Activated naive CD8-positive, alpha-beta T cell treated with anti-CD3 and anti-CD28 coated beads for 36 hours (primary cell): Measurements from ENCODE around the gene MBL2. TPM values are rescaled to one million over a fixed set of nuclear protein-coding genes. Genes with fewer than 3 reads are reported as not detected.
A peak's percentile ranks its signal among the peaks of the same experiment; 100 is the strongest.

Experiments used
- DNase-seq: peaks from one replicate; pipeline ENCODE4 v3.0.0; 2021
- H3K27ac Mint-ChIP-seq: one replicate; pipeline ENCODE4 v1.8.0; 2022; ENCODE audit warnings: mild to moderate bottlenecking, moderate library complexity, mixed read lengths
- H3K27me3 Mint-ChIP-seq: one replicate; pipeline ENCODE4 v1.8.0; 2022; ENCODE audit warnings: mild to moderate bottlenecking, mixed read lengths
- H3K36me3 Mint-ChIP-seq: one replicate; pipeline ENCODE4 v1.8.0; 2021; ENCODE audit warnings: mild to moderate bottlenecking, mixed read lengths
- H3K4me1 Mint-ChIP-seq: one replicate; pipeline ENCODE4 v1.8.0; 2021; ENCODE audit warnings: mixed read lengths
- H3K4me3 Mint-ChIP-seq: one replicate; pipeline ENCODE4 v1.8.0; 2022; ENCODE audit warnings: mild to moderate bottlenecking, moderate library complexity, mixed read lengths
- H3K9me3 Mint-ChIP-seq: one replicate; pipeline ENCODE4 v1.8.0; 2022; ENCODE audit warnings: mixed read lengths
- total RNA-seq, 2 experiments: library from RNA; stranded (reverse); gene quantifications; one replicate each; pipeline ENCODE4 v1.2.3, GENCODE V29; 2021

Gene MBL2
- total RNA-seq, 2 experiments from 2014 or later = not detected

DNA sequence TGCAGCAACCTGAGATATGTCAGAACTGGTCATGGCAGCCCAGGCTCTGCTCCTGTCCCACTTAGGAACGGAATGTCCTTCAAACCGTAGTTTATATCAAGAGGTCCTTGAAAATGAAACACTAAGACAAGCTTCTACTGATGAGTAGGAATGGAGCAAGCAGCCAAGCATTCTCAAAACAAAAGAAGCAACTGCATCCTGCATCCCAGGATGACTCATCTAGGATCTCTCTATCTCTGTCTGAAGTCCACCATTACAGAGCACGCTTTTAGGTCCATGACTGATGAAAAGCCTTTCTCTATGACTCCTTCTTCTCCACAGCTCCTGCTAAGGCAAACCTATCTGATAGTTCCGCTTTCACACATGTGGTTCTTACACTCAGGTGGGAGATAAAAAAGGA, 16.3 kb downstream of the MBL2 start:
- Mint-ChIP-seq H3K4me3 (no peak overlapping the region), H3K27me3 (peaks cover 3% of the 10 kb centered on the region), H3K4me1 (no peaks in the 10 kb centered on the region), H3K9me3 (no peaks in the 10 kb centered on the region), H3K27ac (no peak overlapping the region), H3K36me3 (no peaks in the 10 kb centered on the region)
- no peak for DNase-seq

DNA sequence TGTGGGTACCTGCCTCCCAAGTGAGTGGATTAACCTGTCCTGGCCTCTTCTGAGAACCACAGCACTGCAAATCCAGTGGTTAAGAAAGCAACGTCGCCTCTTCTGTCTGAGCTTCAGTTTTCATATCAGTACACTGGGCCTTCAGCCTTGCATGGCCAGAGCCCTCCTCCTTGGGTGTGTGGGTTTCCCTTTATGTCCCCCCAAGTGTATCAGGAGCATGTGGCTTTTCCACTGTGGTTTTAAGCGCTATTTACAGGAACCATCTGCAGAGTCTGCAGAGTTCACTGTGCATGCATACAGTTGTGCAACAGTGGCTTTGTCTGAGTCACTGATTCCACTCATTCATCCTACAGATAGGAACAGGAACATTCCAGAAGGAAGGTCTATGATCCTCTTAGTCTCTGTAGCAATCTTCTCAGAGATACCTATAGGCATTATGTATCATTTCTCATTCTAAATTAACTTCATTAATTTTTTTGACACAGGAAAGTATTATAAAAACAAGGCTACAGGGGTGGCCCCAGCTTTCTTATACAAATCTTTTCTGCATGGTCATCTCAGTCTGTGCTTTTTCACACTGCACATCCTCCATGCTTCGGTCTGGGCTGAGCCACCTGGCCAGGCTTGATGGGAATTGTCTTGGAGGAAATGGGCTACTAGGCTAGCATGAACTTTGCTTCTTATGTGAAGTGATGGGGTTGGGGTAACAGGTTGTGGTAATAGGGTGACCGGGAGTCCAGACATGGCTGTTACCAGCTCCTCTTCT, 17.1 kb downstream of the MBL2 start:
- Mint-ChIP-seq H3K4me1 (no peaks in the 10 kb centered on the region), H3K4me3 (no peak overlapping the region), H3K27me3 (peaks cover 3% of the 10 kb centered on the region)

DNA sequence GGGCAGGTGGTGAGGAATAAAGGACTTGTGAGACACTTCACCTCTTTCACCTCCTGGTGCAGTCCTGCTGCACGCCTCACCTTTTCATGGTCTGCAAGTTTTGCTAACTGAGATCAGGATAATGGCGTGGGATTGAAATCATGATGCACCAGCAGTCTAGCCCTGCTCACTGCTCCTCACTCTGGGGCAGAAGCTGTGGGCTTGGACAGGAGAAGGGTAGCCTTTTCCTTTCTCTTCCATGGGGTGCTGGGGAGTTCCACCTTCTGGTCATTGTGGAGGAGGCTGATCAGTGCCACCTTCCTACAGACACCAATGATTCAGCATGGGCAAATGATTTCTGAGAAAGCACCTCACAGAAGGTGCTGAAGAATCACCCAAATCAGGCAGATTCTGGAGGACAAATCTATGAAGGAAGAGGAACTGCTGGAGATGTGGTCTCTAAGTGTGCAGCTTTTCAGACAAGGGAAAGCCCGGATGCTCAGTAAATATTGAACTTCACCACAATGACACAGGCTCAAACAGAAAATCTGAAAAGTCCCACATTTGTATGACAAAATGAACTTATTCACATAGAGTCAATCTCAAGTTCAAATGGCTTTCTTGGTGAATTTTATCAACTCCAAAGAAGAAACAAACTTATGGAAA, 19.7 kb downstream of the MBL2 start:
- Mint-ChIP-seq H3K36me3 (no peaks in the 10 kb centered on the region), H3K9me3 (no peaks in the 10 kb centered on the region), H3K27ac (no peak overlapping the region), H3K4me3 (no peak overlapping the region), H3K4me1 (no peaks in the 10 kb centered on the region), H3K27me3 (peaks cover 3% of the 10 kb centered on the region)
- no peak for DNase-seq

More for the DNA sequence above, 17.1 kb downstream of the MBL2 start:
- Mint-ChIP-seq H3K27ac (no peak overlapping the region), H3K36me3 (no peaks in the 10 kb centered on the region), H3K9me3 (no peaks in the 10 kb centered on the region)
- no peak for DNase-seq

DNA sequence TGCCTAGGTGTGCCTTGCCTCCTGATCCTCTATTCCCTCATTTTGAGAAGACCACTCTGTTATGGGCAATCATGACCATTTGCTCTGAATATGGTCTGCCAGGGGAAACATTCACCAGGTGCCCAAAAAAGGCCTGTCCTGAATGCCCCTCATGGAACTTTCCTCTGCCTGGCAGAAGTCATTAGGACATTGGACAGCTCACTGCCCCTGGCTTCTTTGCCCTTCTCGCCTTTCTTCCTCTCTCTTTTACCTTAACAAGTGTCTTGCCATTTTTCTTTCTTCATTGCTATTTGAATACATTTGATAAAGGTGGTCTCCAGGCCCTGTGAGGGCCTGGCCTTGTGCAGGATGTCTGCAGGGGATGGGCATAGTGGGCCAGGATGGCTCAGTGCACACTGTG, 20.3 kb downstream of the MBL2 start:
- H3K4me3 Mint-ChIP-seq = no peak overlapping the region
- no peaks in the 10 kb centered on the region for H3K36me3 Mint-ChIP-seq
- H3K9me3 Mint-ChIP-seq = no peaks in the 10 kb centered on the region
- no peak for DNase-seq
- no peaks in the 10 kb centered on the region for H3K4me1 Mint-ChIP-seq
- peaks cover 3% of the 10 kb centered on the region for H3K27me3 Mint-ChIP-seq
- H3K27ac Mint-ChIP-seq = no peak overlapping the region

DNA sequence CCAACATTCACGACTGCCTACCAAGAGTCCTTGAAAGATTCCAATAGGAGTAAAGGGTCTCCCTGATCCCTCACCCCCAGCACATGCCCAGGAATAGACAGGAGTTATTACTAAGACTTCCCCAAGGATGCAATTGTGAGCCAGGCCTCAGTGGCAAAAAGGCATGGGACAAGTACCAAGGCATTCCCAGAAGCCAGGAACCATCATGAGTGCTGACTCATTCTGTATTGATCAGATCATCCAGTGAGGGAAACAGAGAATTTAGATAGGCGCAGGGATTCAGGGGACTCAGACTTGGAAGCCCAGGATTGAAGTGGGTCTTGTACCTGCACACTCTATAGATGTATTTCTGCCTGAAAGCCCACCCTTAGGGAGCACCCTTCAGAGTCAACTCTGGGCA, 21.2 kb downstream of the MBL2 start:
- no peaks in the 10 kb centered on the region for H3K36me3 Mint-ChIP-seq
- H3K27ac Mint-ChIP-seq = no peak overlapping the region
- H3K4me1 Mint-ChIP-seq = no peaks in the 10 kb centered on the region
- H3K9me3 Mint-ChIP-seq = no peaks in the 10 kb centered on the region
- H3K4me3 Mint-ChIP-seq = no peak overlapping the region
- H3K27me3 Mint-ChIP-seq = peaks cover 3% of the 10 kb centered on the region
- DNase-seq = no peak

DNA sequence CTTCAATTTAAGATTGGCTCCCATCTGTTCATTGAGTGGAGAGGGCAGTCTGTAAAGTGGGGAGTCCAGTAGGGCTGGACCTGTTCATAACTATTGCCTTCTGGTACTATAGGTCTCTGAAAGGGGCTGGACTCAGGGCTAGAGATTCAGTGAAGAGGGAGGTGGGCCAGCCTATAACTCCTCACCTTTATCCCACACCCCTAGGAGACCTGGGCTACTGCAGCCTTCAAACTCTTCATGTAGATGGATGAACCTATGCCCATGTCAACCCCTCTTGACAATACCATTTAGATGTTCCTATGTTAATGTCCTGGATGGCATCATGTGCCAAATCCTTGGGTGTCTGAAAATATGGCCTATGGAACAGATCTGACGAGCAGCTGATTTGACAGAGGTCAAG, 22.0 kb downstream of the MBL2 start:
- Mint-ChIP-seq H3K36me3 (no peaks in the 10 kb centered on the region), H3K27me3 (peaks cover 3% of the 10 kb centered on the region), H3K4me3 (no peak overlapping the region), H3K27ac (no peak overlapping the region), H3K4me1 (no peaks in the 10 kb centered on the region), H3K9me3 (no peaks in the 10 kb centered on the region)
- DNase-seq = no peak

DNA sequence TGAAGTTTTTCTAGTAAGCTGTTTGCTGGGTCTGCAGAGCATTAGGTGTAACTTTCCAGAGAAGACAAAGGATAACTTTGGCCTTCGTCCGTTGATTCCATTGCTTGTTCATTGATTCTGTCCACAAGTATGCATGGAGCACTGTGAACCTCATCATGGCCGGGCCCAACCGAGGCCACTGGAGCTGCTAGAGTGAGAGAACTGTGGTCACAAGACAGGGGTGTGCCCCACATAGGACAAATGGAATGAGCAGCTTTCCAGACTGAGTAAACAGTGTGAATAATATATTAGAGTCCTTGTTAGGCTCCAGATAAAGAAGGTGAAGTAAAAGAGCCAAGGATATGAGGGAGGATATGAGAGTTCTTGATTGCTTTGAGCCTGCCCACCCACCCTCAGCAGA, 24.9 kb downstream of the MBL2 start:
- Mint-ChIP-seq H3K27me3 (peaks cover 3% of the 10 kb centered on the region), H3K27ac (no peak overlapping the region), H3K4me1 (no peaks in the 10 kb centered on the region), H3K4me3 (no peak overlapping the region), H3K36me3 (no peaks in the 10 kb centered on the region), H3K9me3 (no peaks in the 10 kb centered on the region)
- no peak for DNase-seq

DNA sequence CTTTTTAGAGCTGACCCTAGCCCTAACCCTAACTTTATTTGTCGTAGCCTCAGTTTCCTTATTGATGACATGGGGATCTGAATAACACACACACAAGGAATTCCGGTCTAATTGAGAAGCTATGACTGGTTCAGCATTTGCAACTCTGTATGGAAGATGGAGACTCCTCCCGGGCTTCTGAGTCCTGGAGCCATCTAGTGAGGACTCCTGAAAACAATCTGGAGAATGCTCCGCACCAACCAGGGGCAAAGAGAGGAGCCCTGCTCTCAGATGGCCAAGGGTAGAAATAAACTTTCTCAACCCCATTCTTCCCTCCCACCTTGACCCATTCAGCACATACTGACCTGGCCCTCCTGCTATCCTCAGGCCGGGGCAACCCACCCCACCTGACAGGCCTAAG, 26.4 kb downstream of the MBL2 start:
- H3K9me3 Mint-ChIP-seq = no peaks in the 10 kb centered on the region
- no peaks in the 10 kb centered on the region for H3K27me3 Mint-ChIP-seq
- H3K4me1 Mint-ChIP-seq = no peaks in the 10 kb centered on the region
- H3K4me3 Mint-ChIP-seq = no peak overlapping the region
- no peak overlapping the region for H3K27ac Mint-ChIP-seq
- no peak for DNase-seq
- no peaks in the 10 kb centered on the region for H3K36me3 Mint-ChIP-seq

DNA sequence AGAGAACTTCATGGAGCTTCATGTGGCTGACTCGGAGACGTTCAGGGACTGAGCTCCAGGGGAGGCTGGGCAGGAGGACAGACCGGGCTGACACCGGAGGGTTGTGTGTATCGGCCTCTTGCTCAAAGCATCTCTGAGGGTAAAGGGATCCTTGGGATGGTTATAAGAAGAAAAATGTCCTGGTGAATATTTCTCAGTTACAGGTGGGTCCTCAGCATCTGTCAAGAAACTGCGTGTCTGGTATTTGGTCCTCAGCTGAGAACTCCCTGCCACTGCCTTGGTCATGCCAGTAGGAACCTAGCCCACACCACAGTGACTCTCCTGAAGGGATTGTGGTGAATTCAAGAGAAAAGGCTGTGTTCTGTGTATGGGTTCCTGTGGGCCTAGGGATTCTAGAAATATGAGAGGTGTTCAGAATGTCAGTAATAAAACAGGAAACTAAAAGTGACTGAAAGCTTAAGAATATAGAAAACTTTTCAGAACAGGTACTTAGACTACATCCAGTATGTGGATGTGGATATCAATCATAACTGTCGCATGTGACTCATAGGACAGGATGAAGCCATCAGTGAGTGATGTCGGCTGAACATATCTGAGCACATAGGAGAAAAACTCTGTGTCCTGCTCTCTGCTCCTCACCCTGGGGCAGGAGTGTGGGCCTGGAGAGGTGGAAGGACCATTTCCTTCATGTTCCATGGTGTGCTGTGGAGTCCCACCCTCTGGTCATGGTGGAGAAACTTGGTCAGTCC, 28.4 kb downstream of the MBL2 start:
- no peaks in the 10 kb centered on the region for H3K36me3 Mint-ChIP-seq
- no peak overlapping the region for H3K4me3 Mint-ChIP-seq
- no peaks in the 10 kb centered on the region for H3K4me1 Mint-ChIP-seq
- DNase-seq = no peak
- H3K27me3 Mint-ChIP-seq = no peaks in the 10 kb centered on the region
- H3K27ac Mint-ChIP-seq = no peak overlapping the region
- no peaks in the 10 kb centered on the region for H3K9me3 Mint-ChIP-seq

DNA sequence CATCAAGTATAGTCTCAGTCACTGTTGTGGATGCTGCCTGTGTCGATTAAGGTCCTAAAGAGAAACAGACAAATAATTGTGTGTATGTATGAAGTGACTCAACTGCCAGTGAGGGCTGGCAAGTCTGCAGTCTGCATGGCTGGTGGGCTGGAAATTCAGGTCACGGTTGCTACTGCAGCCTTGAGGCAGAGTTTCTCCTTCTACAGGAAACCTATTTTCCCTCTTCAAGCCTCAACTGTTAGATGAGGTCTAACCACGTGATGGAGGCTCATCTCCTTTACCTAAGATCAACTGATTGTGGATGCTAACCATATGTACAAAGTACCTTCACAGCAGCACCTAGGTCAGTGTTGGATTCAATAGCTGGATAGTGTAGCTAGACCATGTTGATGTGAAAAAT, 29.9 kb downstream of the MBL2 start:
- Mint-ChIP-seq H3K36me3 (no peaks in the 10 kb centered on the region), H3K27me3 (no peaks in the 10 kb centered on the region), H3K4me3 (no peak overlapping the region), H3K4me1 (no peaks in the 10 kb centered on the region), H3K9me3 (no peaks in the 10 kb centered on the region), H3K27ac (no peak overlapping the region)
- DNase-seq = no peak

DNA sequence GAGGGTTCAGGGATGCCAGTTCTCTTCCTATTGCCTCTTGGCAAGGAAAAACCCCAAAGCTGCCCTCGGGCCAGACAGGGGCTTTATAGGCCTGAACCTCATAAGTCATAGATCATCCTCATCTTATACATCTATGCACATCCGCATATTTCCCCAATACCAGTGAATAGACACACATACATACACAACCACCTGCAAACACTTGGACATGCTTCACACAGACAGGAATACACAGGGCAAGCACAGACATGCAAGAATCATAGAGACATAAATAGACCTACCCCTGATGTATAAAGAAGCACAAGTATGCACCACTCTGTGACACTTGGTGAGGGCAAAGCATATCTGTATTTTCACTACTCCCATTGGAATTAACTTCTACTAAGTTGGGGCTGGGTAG, 30.7 kb downstream of the MBL2 start:
- Mint-ChIP-seq H3K4me1 (no peaks in the 10 kb centered on the region), H3K27me3 (no peaks in the 10 kb centered on the region), H3K36me3 (no peaks in the 10 kb centered on the region), H3K9me3 (no peaks in the 10 kb centered on the region), H3K27ac (no peak overlapping the region), H3K4me3 (no peak overlapping the region)
- DNase-seq = no peak

DNA sequence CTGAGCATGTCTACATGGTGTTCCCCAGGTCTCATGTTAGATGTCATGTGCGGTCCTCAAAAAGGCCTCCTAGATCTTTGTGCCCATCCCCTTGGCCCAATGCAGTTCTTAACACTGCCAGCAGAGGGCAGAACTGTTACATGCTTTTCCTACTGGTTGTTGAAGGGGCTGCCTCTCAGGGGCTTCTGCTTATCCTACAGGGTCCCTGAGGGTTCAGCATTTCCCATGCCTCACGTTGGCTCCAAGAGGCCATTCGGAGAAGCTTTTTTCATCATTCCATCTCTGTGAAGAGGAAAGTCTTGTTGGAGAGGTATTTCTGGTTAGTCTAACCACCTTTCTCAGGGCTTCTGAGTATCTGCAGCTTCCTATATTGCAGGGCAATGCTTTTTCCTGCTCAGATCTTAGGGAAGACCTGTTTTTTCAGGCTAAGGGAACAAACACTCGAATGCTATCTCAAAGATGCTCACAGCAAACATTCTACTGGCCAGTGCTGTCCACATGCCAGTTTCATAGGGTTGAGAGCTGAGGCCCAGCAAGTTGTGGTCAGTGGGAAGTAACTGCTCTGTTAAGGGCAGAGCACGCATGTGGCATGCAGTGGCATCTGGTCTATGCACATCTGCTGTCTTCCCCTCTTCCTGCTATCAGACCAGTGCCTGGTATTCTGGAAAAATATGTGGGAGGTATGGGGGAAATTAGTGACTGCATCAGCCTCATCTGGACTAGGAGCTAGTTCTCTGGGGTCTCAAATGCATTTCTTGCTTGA, 31.5 kb downstream of the MBL2 start:
- Mint-ChIP-seq H3K4me3 (no peak overlapping the region), H3K36me3 (no peaks in the 10 kb centered on the region), H3K27ac (no peak overlapping the region), H3K9me3 (no peaks in the 10 kb centered on the region), H3K27me3 (no peaks in the 10 kb centered on the region), H3K4me1 (no peaks in the 10 kb centered on the region)
- peak; percentile 38 for DNase-seq

DNA sequence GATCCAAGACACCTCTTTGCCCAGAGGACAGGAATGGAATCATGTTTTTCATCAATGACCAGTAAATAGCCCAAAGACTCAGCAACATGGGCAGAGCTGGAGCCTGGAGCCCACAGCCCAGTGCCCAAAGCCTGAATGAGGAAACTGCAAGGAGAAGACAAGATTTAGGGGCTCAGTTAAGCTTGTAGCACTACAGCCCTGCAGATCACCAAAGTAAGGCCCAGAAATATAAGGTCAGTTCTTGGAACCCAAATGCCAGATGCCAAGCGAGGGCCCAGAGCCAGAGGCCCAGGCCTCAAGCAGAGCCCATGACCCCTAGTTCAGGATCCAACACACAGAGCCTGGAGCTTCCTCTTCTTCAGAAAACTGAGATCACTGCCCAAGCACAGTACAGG, 32.4 kb downstream of the MBL2 start:
- no peaks in the 10 kb centered on the region for H3K36me3 Mint-ChIP-seq
- H3K9me3 Mint-ChIP-seq = no peaks in the 10 kb centered on the region
- no peak overlapping the region for H3K27ac Mint-ChIP-seq
- no peaks in the 10 kb centered on the region for H3K4me1 Mint-ChIP-seq
- H3K4me3 Mint-ChIP-seq = no peak overlapping the region
- H3K27me3 Mint-ChIP-seq = no peaks in the 10 kb centered on the region
- no peak for DNase-seq

DNA sequence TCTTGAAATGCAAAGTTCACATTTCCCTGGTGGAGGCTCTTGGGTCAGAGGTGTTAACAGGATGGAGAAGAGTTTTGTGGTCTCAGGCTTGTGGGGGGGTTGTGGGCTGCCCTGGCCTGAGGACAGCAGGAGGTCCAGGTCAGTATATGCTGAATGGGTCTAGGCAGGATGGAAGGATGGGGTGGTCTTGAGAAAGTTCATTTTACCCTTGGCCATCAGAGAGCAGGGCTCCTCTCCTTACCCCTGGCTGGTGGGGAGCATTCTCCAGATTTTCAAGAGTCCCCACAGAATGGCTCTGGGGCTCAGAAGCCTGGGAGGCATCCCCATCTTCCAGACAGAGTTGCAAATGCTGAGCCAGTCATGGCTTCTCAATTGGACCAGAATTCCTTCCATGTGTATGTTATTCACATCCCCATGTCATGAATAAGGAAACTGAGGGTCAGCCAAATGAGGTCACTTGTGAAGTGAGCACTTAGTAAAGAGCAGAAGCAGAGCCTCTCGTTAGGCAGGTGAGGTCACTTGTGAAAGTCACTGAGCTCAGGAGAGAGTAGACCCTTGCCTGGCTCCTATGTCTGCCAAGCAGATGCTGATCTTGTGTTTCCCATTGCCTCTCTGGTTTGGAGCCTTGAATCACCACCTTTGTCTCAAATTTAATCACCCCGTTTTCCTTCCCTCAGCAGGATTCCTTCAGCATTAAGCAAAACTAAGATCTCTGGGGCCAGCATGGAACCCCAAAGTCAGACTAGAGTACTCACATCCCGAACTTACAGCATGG, 33.0 kb downstream of the MBL2 start:
- Mint-ChIP-seq H3K27me3 (no peaks in the 10 kb centered on the region), H3K27ac (no peak overlapping the region), H3K4me3 (no peak overlapping the region), H3K4me1 (no peaks in the 10 kb centered on the region), H3K36me3 (no peaks in the 10 kb centered on the region), H3K9me3 (no peaks in the 10 kb centered on the region)
- DNase-seq = no peak
